Adrenal gland (tissue), 5 donors: Measurements from ENCODE around the gene RRP1.

ENCODE experiments used
- POLR2A ChIP-seq, 2 donors: fragments of 450-650 bp; IDR thresholded peaks; one replicate each; pipeline ENCODE4 v1.6.1; 2017; ENCODE audit warnings: antibody characterized with exemption in 2 of 2, mild to moderate bottlenecking in 2 of 2, moderate library complexity in 1 of 2
- TF ChIP-seq, protein P1 (sequence below), 6 experiments: fragments of 450-650 bp in 4 of 6; fragments of 200-600 bp in 2 of 6; sonication (generic) in 1 of 6; IDR thresholded peaks; 1 replicate in 5 of 6; 2 replicates in 1 of 6; pipeline versions ENCODE4 v1.5.1 to v1.8.0; 2016 to 2021; ENCODE audit warnings: antibody characterized with exemption in 6 of 6, mild to moderate bottlenecking in 2 of 6, moderate library complexity in 1 of 6
- donor health status: DM: no; HTN: no; CAD: no.

DNA sequence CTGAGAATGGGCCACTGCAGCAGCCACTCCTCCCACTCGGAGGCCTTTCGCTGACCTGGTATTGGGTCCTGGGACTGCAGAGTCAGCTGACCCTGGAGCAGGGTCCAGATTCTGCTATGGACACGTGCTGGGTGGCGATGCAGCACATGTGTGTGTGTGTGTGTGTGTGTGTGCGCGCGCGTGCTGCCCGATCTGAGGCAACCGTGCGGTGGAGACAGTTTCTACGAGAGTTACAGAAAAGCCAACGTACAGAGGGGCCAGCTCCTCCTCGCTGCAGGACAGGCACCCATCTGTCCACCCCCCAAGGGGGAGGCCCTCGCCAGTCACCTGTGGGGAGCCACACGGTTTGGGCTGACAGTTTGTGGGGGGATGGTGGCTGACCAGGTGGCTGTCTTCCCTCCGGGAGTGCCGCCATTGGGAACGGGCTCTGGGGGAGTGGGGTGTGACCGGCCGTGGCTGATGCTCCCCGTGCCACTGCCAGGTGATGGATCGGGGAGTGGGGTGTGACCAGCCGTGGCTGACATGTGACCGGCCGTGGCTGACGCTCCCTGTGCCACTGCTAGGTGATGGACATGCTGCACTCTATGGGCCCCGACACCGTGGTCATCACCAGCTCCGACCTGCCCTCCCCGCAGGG is 37.3 kb upstream of the RRP1 start:
- no peak for TF ChIP-seq POLR2A (IDR thresholded peaks at IDR 0.05)
- TF ChIP-seq, protein P1, sequence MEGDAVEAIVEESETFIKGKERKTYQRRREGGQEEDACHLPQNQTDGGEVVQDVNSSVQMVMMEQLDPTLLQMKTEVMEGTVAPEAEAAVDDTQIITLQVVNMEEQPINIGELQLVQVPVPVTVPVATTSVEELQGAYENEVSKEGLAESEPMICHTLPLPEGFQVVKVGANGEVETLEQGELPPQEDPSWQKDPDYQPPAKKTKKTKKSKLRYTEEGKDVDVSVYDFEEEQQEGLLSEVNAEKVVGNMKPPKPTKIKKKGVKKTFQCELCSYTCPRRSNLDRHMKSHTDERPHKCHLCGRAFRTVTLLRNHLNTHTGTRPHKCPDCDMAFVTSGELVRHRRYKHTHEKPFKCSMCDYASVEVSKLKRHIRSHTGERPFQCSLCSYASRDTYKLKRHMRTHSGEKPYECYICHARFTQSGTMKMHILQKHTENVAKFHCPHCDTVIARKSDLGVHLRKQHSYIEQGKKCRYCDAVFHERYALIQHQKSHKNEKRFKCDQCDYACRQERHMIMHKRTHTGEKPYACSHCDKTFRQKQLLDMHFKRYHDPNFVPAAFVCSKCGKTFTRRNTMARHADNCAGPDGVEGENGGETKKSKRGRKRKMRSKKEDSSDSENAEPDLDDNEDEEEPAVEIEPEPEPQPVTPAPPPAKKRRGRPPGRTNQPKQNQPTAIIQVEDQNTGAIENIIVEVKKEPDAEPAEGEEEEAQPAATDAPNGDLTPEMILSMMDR (IDR thresholded peaks at IDR 0.05) = no peak
